Keratinocyte (primary cell): ENCODE data around the gene TUBB3.

ENCODE experiments used
- CTCF ChIP-seq, 3 experiments: IDR thresholded peaks in 1 of 3; conservative IDR thresholded peaks in 1 of 3; optimal IDR thresholded peaks in 1 of 3; 2 replicates in 2 of 3; 3 replicates in 1 of 3; pipeline versions ENCODE3 to v1.5.1; 2011; ENCODE audit warnings: low read length in 3 of 3, mild to moderate bottlenecking in 3 of 3, moderate library complexity in 2 of 3, control low read depth in 1 of 3, inconsistent platforms in 1 of 3; ENCODE audit not compliant: insufficient read depth in 2 of 3; ENCODE audit errors: extremely low read depth in 1 of 3
- EZH2 ChIP-seq: IDR thresholded peaks from one replicate; pipeline ENCODE4 v1.6.1; 2012; ENCODE audit warnings: inconsistent platforms, mild to moderate bottlenecking, low read length, moderate library complexity

GRCh38 chr16:89953671-89954406 is 30.7 kb downstream of the TUBB3 start:
- TF ChIP-seq CTCF (optimal IDR thresholded peaks at IDR 0.05 in 1 of 3, IDR thresholded peaks at IDR 0.05 in 1 of 3, conservative IDR thresholded peaks at IDR 0.05 in 1 of 3; ENCODE audit: extremely low read depth in 1 of 3, insufficient read depth in 2 of 3, low read length in 3 of 3) (no peak), EZH2 (no peak)
